Choroid plexus epithelial cell (primary cell): Measurements from ENCODE around the gene TP53BP1.
A peak's percentile ranks its signal among the peaks of the same experiment; 100 is the strongest.

Experiments used
- DNase-seq: peaks from one replicate; pipeline ENCODE4 v3.0.0-alpha.2; 2010; ENCODE audit warnings: low read depth
- H3K4me3 ChIP-seq: 2 replicates; pipeline ENCODE4 v1.5.1; 2011; ENCODE audit warnings: low read depth, mild to moderate bottlenecking, control low read depth, low read length, moderate library complexity
- CTCF ChIP-seq: conservative IDR thresholded peaks from 2 replicates; pipeline ENCODE4 v1.5.1; 2011; ENCODE audit warnings: low read depth, mild to moderate bottlenecking, control low read depth, inconsistent platforms, low read length, moderate library complexity

TP53BP1 gene

DNA sequence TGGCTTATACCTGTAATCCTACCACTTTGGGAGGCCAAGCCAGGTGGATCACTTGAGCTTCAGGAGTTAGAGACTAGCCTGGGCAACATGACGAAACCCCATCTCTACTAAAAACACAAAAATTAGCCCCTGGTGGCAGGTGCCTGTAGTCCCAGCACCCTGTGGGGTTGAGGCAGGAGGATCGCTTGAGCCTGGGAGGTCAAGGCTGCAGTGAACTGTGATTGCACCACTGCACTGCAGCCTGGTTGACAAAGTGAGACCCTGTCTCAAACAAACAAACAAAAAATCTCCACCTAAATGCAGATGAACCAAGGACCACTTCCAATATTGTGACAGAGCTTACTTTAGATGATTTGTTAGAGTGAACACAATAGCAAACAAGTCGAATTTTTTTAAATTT is 53.7 kb downstream of the TP53BP1 start:
- DNase-seq: no peak
- H3K4me3 ChIP-seq: no peak overlapping the region
- no peak for TF ChIP-seq CTCF

DNA sequence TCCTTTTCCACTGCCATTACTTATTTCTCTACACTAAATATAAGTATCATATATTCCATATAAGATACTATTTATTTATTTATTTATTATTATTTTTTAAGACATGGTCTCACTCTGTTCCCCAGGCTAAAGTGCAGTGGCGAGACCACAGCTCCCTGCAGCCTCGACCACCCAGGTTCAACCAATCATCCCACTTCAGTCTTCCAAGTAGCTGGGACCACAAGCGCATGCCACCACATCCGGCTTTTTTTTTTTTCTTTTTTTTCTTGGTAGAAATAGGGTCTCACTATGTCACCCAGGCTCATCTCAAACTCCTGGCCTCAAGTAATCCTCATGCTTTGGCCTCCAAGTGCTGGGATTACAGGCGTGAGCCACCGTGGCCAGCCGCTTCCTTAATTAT is 56.6 kb downstream of the TP53BP1 start:
- no peak for TF ChIP-seq CTCF
- DNase-seq: no peak
- no peak overlapping the region for H3K4me3 ChIP-seq

- H3K4me3 ChIP-seq: no peak overlapping the region
- TF ChIP-seq CTCF: no peak
- no peak for DNase-seq
Measured at GRCh38 chr15:43434446-43434845, 58.5 kb downstream of the TP53BP1 start.

DNA sequence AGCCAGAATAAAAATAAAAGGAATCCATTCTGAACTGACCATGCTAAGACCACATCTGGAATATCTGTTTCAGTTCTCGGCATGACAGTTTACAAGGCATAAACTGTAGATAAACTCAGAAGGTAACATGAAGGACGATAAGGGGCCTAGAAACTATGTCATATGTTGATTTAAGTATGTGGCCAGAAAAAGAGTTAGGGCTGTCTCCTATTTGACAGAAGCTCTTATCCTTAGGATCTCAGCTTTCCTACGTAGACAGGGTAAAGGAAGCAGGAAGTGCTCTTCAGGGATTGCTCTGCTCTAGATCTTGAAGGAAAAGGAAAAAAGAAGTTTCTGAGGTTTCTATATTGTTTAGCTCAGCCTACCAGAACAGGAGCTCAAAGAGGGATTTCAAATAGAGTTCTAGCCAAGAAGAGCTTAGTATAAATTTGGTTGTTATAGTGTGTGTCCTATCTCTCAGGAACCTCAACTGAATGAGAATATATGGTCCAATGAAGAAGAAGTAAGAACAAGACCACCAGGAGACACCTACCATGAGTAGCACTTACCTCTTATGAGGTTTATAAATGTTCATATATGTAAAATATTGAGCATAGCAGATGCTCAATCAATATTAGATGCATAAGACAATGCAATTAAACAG is 59.2 kb downstream of the TP53BP1 start:
- no peak for DNase-seq
- no peak for TF ChIP-seq CTCF
- H3K4me3 ChIP-seq: no peak overlapping the region

GRCh38 chr15:43433165-43433564 is 59.8 kb downstream of the TP53BP1 start:
- no peak overlapping the region for H3K4me3 ChIP-seq
- TF ChIP-seq CTCF: no peak
- DNase-seq: peak; percentile 19

DNA sequence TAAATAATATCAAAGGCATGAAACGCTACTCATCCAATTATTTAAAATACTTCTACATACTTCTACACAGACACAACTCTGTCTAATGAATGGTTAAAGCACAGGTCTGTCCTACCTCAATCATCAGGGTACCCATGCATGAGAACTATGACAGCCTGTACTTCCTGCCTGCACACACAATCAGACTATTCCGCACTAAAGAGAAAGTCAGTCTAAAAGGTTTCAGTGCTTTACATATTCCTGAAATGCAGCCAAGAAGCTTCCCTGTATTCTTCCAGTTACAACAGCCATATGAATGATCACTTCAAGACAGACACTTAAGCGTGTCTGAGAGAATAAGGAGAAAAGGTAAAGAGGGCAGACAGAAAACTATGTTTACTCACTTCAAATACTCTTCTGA is 63.3 kb downstream of the TP53BP1 start:
- TF ChIP-seq CTCF: no peak
- no peak overlapping the region for H3K4me3 ChIP-seq
- peak; percentile 13 for DNase-seq

DNA sequence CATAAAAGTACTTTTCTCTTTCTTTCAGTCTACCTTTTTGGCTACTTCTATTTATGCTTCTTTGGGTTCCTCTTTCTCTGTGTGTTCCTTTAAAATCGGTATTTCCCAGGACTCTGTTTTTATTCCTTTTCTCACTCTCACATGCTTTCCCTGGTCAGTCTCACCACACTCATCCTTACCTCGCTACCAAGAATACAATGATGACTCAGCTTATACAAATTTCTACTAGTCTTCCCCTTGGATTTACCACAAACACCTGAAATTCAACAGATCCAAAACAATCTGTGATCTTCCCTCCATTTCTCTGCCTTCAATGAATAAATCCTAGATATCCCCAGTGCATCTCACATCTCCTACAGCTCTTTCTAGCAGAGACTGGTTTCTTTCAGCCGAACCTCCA is 69.2 kb downstream of the TP53BP1 start:
- no peak for DNase-seq
- TF ChIP-seq CTCF: no peak
- H3K4me3 ChIP-seq: no peak overlapping the region
